Aorta (tissue), 5 donors: ENCODE results near the gene RBP3. TPM values are rescaled to one million over a fixed set of nuclear protein-coding genes. Genes with fewer than 3 reads are reported as not detected.

Experiments used
- ATAC-seq: fragments of 200-7000 bp; cut with Tn5 transposase; one replicate; pipeline ENCODE4 v1.9.1; 2022; ENCODE audit warnings: moderate library complexity; ENCODE audit not compliant: low FRiP score
- DNase-seq, 2 donors: peaks; one replicate each; pipeline ENCODE4 v3.0.0-alpha.2; 2020
- H3K27ac ChIP-seq, 2 donors: one replicate each; pipeline ENCODE4 v1.5.1; 2013; ENCODE audit warnings: low read length in 2 of 2, mild to moderate bottlenecking in 2 of 2, moderate library complexity in 2 of 2, control low read depth in 1 of 2, inconsistent platforms in 1 of 2, low read depth in 1 of 2
- H3K27me3 ChIP-seq, 2 donors: one replicate each; pipeline ENCODE4 v1.6.1; 2013; ENCODE audit warnings: control low read depth in 1 of 2, low read length in 1 of 2, mild to moderate bottlenecking in 1 of 2, moderate library complexity in 1 of 2; ENCODE audit not compliant: insufficient read depth in 2 of 2, control insufficient read depth in 1 of 2
- H3K36me3 ChIP-seq, 2 donors: one replicate each; pipeline ENCODE4 v1.6.1; 2013; ENCODE audit warnings: control low read depth in 1 of 2, low read length in 1 of 2, mild to moderate bottlenecking in 1 of 2; ENCODE audit not compliant: insufficient read depth in 2 of 2, control insufficient read depth in 1 of 2
- H3K4me1 ChIP-seq, 2 donors: one replicate each; pipeline ENCODE4 v1.6.1; 2013; ENCODE audit warnings: low read length in 2 of 2, control low read depth in 1 of 2, mild to moderate bottlenecking in 1 of 2, moderate library complexity in 1 of 2; ENCODE audit not compliant: insufficient read depth in 2 of 2, control insufficient read depth in 1 of 2
- H3K4me3 ChIP-seq, 2 donors: one replicate each; pipeline ENCODE4 v1.5.1; 2013; ENCODE audit warnings: low read length in 2 of 2, control low read depth in 1 of 2, mild to moderate bottlenecking in 1 of 2
- H3K9me3 ChIP-seq: one replicate; pipeline ENCODE4 v1.6.1; 2013; ENCODE audit warnings: mild to moderate bottlenecking, low read length; ENCODE audit not compliant: control insufficient read depth
- WGBS, 2 donors: extraction: QIAGEN DNeasy Blood & Tissue Kit; methylation state at CpG; one replicate each; pipeline ENCODE4 v1.1.7; 2013; 5-methylcytosine and 5-hydroxymethylcytosine counted together
- intact Hi-C, 2 donors: fragments of 100-400 bp; cut with DNase I; formaldehyde crosslinking; loops; one replicate each; pipeline versions ENCODE4 v1.14.2 to v1.15.0; 2022
- polyA plus RNA-seq, 2 donors: library from polyadenylated mRNA; stranded (reverse); fragments of 200-250 nt; gene quantifications; one replicate each; pipeline ENCODE4 v1.2.3, GENCODE V29; 2013
- total RNA-seq, 2 donors: library from RNA; stranded (reverse); fragmentation: NEBNext Ultra II Directional; extraction: Animal tissue kit (Norgen Biotek cat#: 25700); gene quantifications; one replicate each; pipeline ENCODE4 v1.2.1, GENCODE V29; 2021
- donor health status: healthy with polysubstance abuse.
- donor health status: Bipolar disorder and iron deficiency.
- donor health status: DM: no; HTN: no; CAD: no.
- donor health status: DM: no; HTN: no; CAD: no.
- donor health status: DM: yes; HTN: yes; CAD: no.

The RBP3 gene
- total and polyA plus RNA-seq, 4 donors, result not detected

GRCh38 chr10:47401874-47402640 lies 53.9 kb downstream of the RBP3 start:
- Histone ChIP-seq H3K36me3 (no peaks in the 10 kb centered on the region), H3K27me3 (no peaks in the 10 kb centered on the region), H3K9me3 (peaks cover 2% of the 10 kb centered on the region), H3K27ac (no peak overlapping the region), H3K4me1 (no peaks in the 10 kb centered on the region), H3K4me3 (no peak overlapping the region)
- DNase-seq (no peak), ATAC-seq (no peak)
- WGBS, 2 donors, result 90 to 94% methylated on average over 10 of the region's 10 CpGs
- intact Hi-C loops, result no loop called here

- Histone ChIP-seq H3K9me3 (peaks cover 2% of the 10 kb centered on the region), H3K27ac (no peak overlapping the region), H3K4me3 (no peak overlapping the region), H3K36me3 (no peaks in the 10 kb centered on the region), H3K4me1 (no peaks in the 10 kb centered on the region), H3K27me3 (no peaks in the 10 kb centered on the region)
- WGBS, 2 donors, result 47 to 51% methylated on average over 4 of the region's 4 CpGs
- ATAC-seq (peak; percentile 85), DNase-seq (peak; percentile 73 to 83)
- intact Hi-C loops, result no loop called here
Measured at GRCh38 chr10:47402641-47403301, 54.6 kb downstream of the RBP3 start.

GRCh38 chr10:47403446-47404318 lies 55.5 kb downstream of the RBP3 start:
- WGBS, 2 donors, result 85 to 88% methylated on average over 6 of the region's 6 CpGs
- no peak for DNase-seq
- no peak for ATAC-seq
- H3K4me1 ChIP-seq, result no peaks in the 10 kb centered on the region
- no peaks in the 10 kb centered on the region for H3K27me3 ChIP-seq
- intact Hi-C loops, result no loop called here
- no peak overlapping the region for H3K27ac ChIP-seq
- H3K9me3 ChIP-seq, result no peaks in the 10 kb centered on the region
- no peaks in the 10 kb centered on the region for H3K36me3 ChIP-seq
- H3K4me3 ChIP-seq, result no peak overlapping the region

GRCh38 chr10:47404446-47404845 lies 56.3 kb downstream of the RBP3 start:
- H3K36me3 ChIP-seq, result no peaks in the 10 kb centered on the region
- ATAC-seq, result peak; percentile 30

GRCh38 chr10:47404937-47405336 lies 56.8 kb downstream of the RBP3 start:
- no peak for DNase-seq
- intact Hi-C loops, result no loop called here
- Histone ChIP-seq H3K27ac (no peak overlapping the region), H3K9me3 (no peaks in the 10 kb centered on the region), H3K27me3 (no peaks in the 10 kb centered on the region), H3K4me1 (no peaks in the 10 kb centered on the region), H3K36me3 (no peaks in the 10 kb centered on the region), H3K4me3 (no peak overlapping the region)
- no peak for ATAC-seq
- WGBS, 2 donors, result 99 to 100% methylated on average over 2 of the region's 2 CpGs

More at GRCh38 chr10:47404446-47404845, 56.3 kb downstream of the RBP3 start:
- H3K4me3 ChIP-seq, result no peak overlapping the region
- no peak for DNase-seq
- WGBS, 2 donors, result 77% methylated on average over 6 of the region's 6 CpGs
- intact Hi-C loops, result no loop called here
- H3K4me1 ChIP-seq, result no peaks in the 10 kb centered on the region
- H3K27me3 ChIP-seq, result no peaks in the 10 kb centered on the region
- H3K9me3 ChIP-seq, result no peaks in the 10 kb centered on the region
- H3K27ac ChIP-seq, result no peak overlapping the region

- Histone ChIP-seq H3K9me3 (no peaks in the 10 kb centered on the region), H3K4me3 (no peak overlapping the region), H3K36me3 (no peaks in the 10 kb centered on the region), H3K27me3 (no peaks in the 10 kb centered on the region), H3K27ac (no peak overlapping the region), H3K4me1 (no peaks in the 10 kb centered on the region)
- intact Hi-C loops, result no loop called here
- no peak for DNase-seq
- no peak for ATAC-seq
- WGBS, 2 donors, result 91 to 94% methylated on average over 11 of the region's 11 CpGs
Measured at GRCh38 chr10:47405857-47406547, 57.8 kb downstream of the RBP3 start.

- no peak for ATAC-seq
- no peak for DNase-seq
- no peaks in the 10 kb centered on the region for H3K4me1 ChIP-seq
- H3K9me3 ChIP-seq, result no peaks in the 10 kb centered on the region
- no peak overlapping the region for H3K27ac ChIP-seq
- intact Hi-C loops, result no loop called here
- WGBS, 2 donors, result 91 to 96% methylated on average over 4 of the region's 4 CpGs
- H3K36me3 ChIP-seq, result no peaks in the 10 kb centered on the region
- H3K4me3 ChIP-seq, result no peak overlapping the region
- no peaks in the 10 kb centered on the region for H3K27me3 ChIP-seq
Measured at GRCh38 chr10:47406548-47406869, 58.3 kb downstream of the RBP3 start.

GRCh38 chr10:47406870-47407691 lies 58.9 kb downstream of the RBP3 start:
- Histone ChIP-seq H3K27ac (no peak overlapping the region), H3K4me3 (no peak overlapping the region), H3K9me3 (no peaks in the 10 kb centered on the region), H3K27me3 (no peaks in the 10 kb centered on the region), H3K36me3 (no peaks in the 10 kb centered on the region), H3K4me1 (no peaks in the 10 kb centered on the region)
- DNase-seq (no peak), ATAC-seq (no peak)
- intact Hi-C loops, result no loop called here
- WGBS, 2 donors, result 83 to 86% methylated on average over 9 of the region's 9 CpGs
